ENCODE measurements around the gene EPN2.

GRCh38 chr17:19318611-19319010 lies 81.4 kb downstream of the EPN2 start:
- TF ChIP-seq CTCF (IDR thresholded peaks at IDR 0.05; ENCODE audit: poor library complexity, severe bottlenecking) (no peak), POLR2AphosphoS5 (IDR thresholded peaks at IDR 0.05) (no peak)
